ENCODE results near the gene FANCB. TPM values are rescaled to one million over a fixed set of nuclear protein-coding genes. Genes with fewer than 3 reads are reported as not detected.
A peak's percentile ranks its signal among the peaks of the same experiment; 100 is the strongest.

The FANCB gene
- total and polyA plus RNA-seq, 2 experiments from 2014 or later = 4.8 to 9.7 TPM

GRCh38 chrX:14884714-14885113 lies 11.8 kb upstream of the FANCB start:
- in situ Hi-C loops (cut with MboI) = no loop called here
- WGBS, 2 experiments (ENCODE audit: low coverage in 1 of 2, low lambda C conversion rate in 2 of 2, missing lambda C conversion rate in 2 of 2) = 100% methylated on average over 1 of the region's 1 CpG
- H3K27ac ChIP-seq = no peak overlapping the region
- DNase-seq = no peak
- no peaks in the 10 kb centered on the region for H4K20me1 ChIP-seq (ENCODE audit: insufficient read depth)
- no peak overlapping the region for H2AFZ ChIP-seq
- peaks cover 46% of the 10 kb centered on the region for H3K79me2 ChIP-seq (ENCODE audit: insufficient read depth)
- no peak overlapping the region for H3K4me3 ChIP-seq
- no peaks in the 10 kb centered on the region for H3K4me1 ChIP-seq (ENCODE audit: insufficient read depth)
- H3K27me3 ChIP-seq (replicated peaks; ENCODE audit: insufficient read depth) = no peaks in the 10 kb centered on the region
- H3K9me2 ChIP-seq (ENCODE audit: insufficient read depth) = no peaks in the 10 kb centered on the region
- H3K9ac ChIP-seq = no peak overlapping the region
- TF ChIP-seq EZH2 (IDR thresholded peaks at IDR 0.05; ENCODE audit: insufficient read depth, poor library complexity, severe bottlenecking) (no peak), EZH2phosphoT487 (IDR thresholded peaks at IDR 0.05; ENCODE audit: insufficient read depth, low read depth) (no peak)
- H3K4me2 ChIP-seq (ENCODE audit: unreplicated experiment) = no peak overlapping the region
- no peaks in the 10 kb centered on the region for H3K9me3 ChIP-seq (ENCODE audit: low read depth)
- H3K36me3 ChIP-seq (ENCODE audit: low read depth) = no peaks in the 10 kb centered on the region
- no peaks in the 10 kb centered on the region for H3F3A ChIP-seq (ENCODE audit: insufficient read depth)

GRCh38 chrX:14883826-14884225 lies 11.0 kb upstream of the FANCB start:
- Histone ChIP-seq H3K27ac (no peak overlapping the region), H3K79me2 (ENCODE audit: insufficient read depth) (peaks cover 55% of the 10 kb centered on the region), H3K36me3 (ENCODE audit: low read depth) (no peaks in the 10 kb centered on the region), H3K9ac (no peak overlapping the region), H4K20me1 (ENCODE audit: insufficient read depth) (no peaks in the 10 kb centered on the region), H3K9me3 (ENCODE audit: low read depth) (no peaks in the 10 kb centered on the region), H3K4me3 (no peak overlapping the region), H3K9me2 (ENCODE audit: insufficient read depth) (no peaks in the 10 kb centered on the region), H3K27me3 (replicated peaks; ENCODE audit: insufficient read depth) (no peaks in the 10 kb centered on the region), H3K4me2 (ENCODE audit: unreplicated experiment) (no peak overlapping the region), H3K4me1 (ENCODE audit: insufficient read depth) (no peaks in the 10 kb centered on the region), H2AFZ (no peak overlapping the region), H3F3A (ENCODE audit: insufficient read depth) (no peaks in the 10 kb centered on the region)
- no peak for DNase-seq
- in situ Hi-C loops (cut with MboI) = no loop called here
- TF ChIP-seq EZH2 (IDR thresholded peaks at IDR 0.05; ENCODE audit: insufficient read depth, poor library complexity, severe bottlenecking) = no peak
- no peak for TF ChIP-seq EZH2phosphoT487 (IDR thresholded peaks at IDR 0.05; ENCODE audit: insufficient read depth, low read depth)

GRCh38 chrX:14875624-14876023 lies 2.8 kb upstream of the FANCB start:
- H3K9ac ChIP-seq = no peak overlapping the region
- H3K79me2 ChIP-seq (ENCODE audit: insufficient read depth) = peaks cover 85% of the 10 kb centered on the region
- no peak overlapping the region for H3K4me2 ChIP-seq (ENCODE audit: unreplicated experiment)
- no peaks in the 10 kb centered on the region for H3K9me2 ChIP-seq (ENCODE audit: insufficient read depth)
- H3K36me3 ChIP-seq (ENCODE audit: low read depth) = no peaks in the 10 kb centered on the region
- TF ChIP-seq EZH2phosphoT487 (IDR thresholded peaks at IDR 0.05; ENCODE audit: insufficient read depth, low read depth) (no peak), EZH2 (IDR thresholded peaks at IDR 0.05; ENCODE audit: insufficient read depth, poor library complexity, severe bottlenecking) (no peak)
- no peaks in the 10 kb centered on the region for H3F3A ChIP-seq (ENCODE audit: insufficient read depth)
- no peak overlapping the region for H2AFZ ChIP-seq
- no peak overlapping the region for H3K27ac ChIP-seq
- H3K4me3 ChIP-seq = no peak overlapping the region
- 87% methylated on average over 7 of the region's 7 CpGs for WGBS, 2 experiments (ENCODE audit: low coverage in 1 of 2, low lambda C conversion rate in 2 of 2, missing lambda C conversion rate in 2 of 2)
- no peaks in the 10 kb centered on the region for H3K9me3 ChIP-seq (ENCODE audit: low read depth)
- H3K4me1 ChIP-seq (ENCODE audit: insufficient read depth) = no peaks in the 10 kb centered on the region
- DNase-seq = no peak
- H3K27me3 ChIP-seq (replicated peaks; ENCODE audit: insufficient read depth) = no peaks in the 10 kb centered on the region
- H4K20me1 ChIP-seq (ENCODE audit: insufficient read depth) = no peaks in the 10 kb centered on the region
- in situ Hi-C loops (cut with MboI) = no loop called here

- in situ Hi-C loops (cut with MboI) = no loop called here
- TF ChIP-seq EZH2phosphoT487 (IDR thresholded peaks at IDR 0.05; ENCODE audit: insufficient read depth, low read depth) (no peak), EZH2 (IDR thresholded peaks at IDR 0.05; ENCODE audit: insufficient read depth, poor library complexity, severe bottlenecking) (no peak)
- no peaks in the 10 kb centered on the region for H3F3A ChIP-seq (ENCODE audit: insufficient read depth)
Observed at GRCh38 chrX:14873676-14874049, 794 bp upstream of the FANCB start.

GRCh38 chrX:14872355-14872754 lies 514 bp downstream of the FANCB start:
- Histone ChIP-seq H3K9me3 (ENCODE audit: low read depth) (no peaks in the 10 kb centered on the region), H3K4me1 (ENCODE audit: insufficient read depth) (no peaks in the 10 kb centered on the region), H3K9me2 (ENCODE audit: insufficient read depth) (no peaks in the 10 kb centered on the region), H4K20me1 (ENCODE audit: insufficient read depth) (no peaks in the 10 kb centered on the region), H3K9ac (peak overlapping the region; percentile 80), H3K36me3 (ENCODE audit: low read depth) (no peaks in the 10 kb centered on the region), H3K27me3 (replicated peaks; ENCODE audit: insufficient read depth) (no peaks in the 10 kb centered on the region), H3K4me3 (peak overlapping the region; percentile 92), H3F3A (ENCODE audit: insufficient read depth) (no peaks in the 10 kb centered on the region), H3K27ac (no peak overlapping the region), H2AFZ (peak overlapping the region; percentile 92), H3K79me2 (ENCODE audit: insufficient read depth) (peaks cover 86% of the 10 kb centered on the region), H3K4me2 (ENCODE audit: unreplicated experiment) (peak overlapping the region; percentile 65)
- WGBS, 2 experiments (ENCODE audit: low coverage in 1 of 2, low lambda C conversion rate in 2 of 2, missing lambda C conversion rate in 2 of 2) = 0 to 3% methylated on average over 4 to 6 of the region's 7 CpGs
- in situ Hi-C loops (cut with MboI) = no loop called here
- peak; percentile 16 for DNase-seq
- TF ChIP-seq EZH2 (IDR thresholded peaks at IDR 0.05; ENCODE audit: insufficient read depth, poor library complexity, severe bottlenecking) = no peak
- no peak for TF ChIP-seq EZH2phosphoT487 (IDR thresholded peaks at IDR 0.05; ENCODE audit: insufficient read depth, low read depth)

More at GRCh38 chrX:14873676-14874049, 794 bp upstream of the FANCB start:
- DNase-seq = no peak
- Histone ChIP-seq H3K36me3 (ENCODE audit: low read depth) (no peaks in the 10 kb centered on the region), H3K27ac (0 out of 2 replicates have a peak overlapping the region, but pooled peaks have one; percentile 43), H3K79me2 (ENCODE audit: insufficient read depth) (peaks cover 82% of the 10 kb centered on the region), H3K9ac (peak overlapping the region; percentile 85), H3K4me1 (ENCODE audit: insufficient read depth) (no peaks in the 10 kb centered on the region), H4K20me1 (ENCODE audit: insufficient read depth) (no peaks in the 10 kb centered on the region), H3K9me2 (ENCODE audit: insufficient read depth) (no peaks in the 10 kb centered on the region), H3K9me3 (ENCODE audit: low read depth) (no peaks in the 10 kb centered on the region), H3K4me3 (peak overlapping the region; percentile 92), H3K27me3 (replicated peaks; ENCODE audit: insufficient read depth) (no peaks in the 10 kb centered on the region), H2AFZ (peak overlapping the region; percentile 86), H3K4me2 (ENCODE audit: unreplicated experiment) (peak overlapping the region; percentile 85)
- WGBS, 2 experiments (ENCODE audit: low coverage in 1 of 2, low lambda C conversion rate in 2 of 2, missing lambda C conversion rate in 2 of 2) = 0% methylated on average over 8 of the region's 8 CpGs

Measured in GM23248 (cell line).